NCI-H446 (cell line): ENCODE results near the gene ZNF444.
"Not testable (repeated sequence)": the region's sequence is repeated elsewhere in the genome, so short reads cannot be mapped to it uniquely, and the experiment has no call there.

Source experiments
- DNase-seq, 2 experiments: peaks; one replicate each; lab custom pipeline; 2025; lab: John Stamatoyannopoulos, UW

Gene ZNF444

DNA sequence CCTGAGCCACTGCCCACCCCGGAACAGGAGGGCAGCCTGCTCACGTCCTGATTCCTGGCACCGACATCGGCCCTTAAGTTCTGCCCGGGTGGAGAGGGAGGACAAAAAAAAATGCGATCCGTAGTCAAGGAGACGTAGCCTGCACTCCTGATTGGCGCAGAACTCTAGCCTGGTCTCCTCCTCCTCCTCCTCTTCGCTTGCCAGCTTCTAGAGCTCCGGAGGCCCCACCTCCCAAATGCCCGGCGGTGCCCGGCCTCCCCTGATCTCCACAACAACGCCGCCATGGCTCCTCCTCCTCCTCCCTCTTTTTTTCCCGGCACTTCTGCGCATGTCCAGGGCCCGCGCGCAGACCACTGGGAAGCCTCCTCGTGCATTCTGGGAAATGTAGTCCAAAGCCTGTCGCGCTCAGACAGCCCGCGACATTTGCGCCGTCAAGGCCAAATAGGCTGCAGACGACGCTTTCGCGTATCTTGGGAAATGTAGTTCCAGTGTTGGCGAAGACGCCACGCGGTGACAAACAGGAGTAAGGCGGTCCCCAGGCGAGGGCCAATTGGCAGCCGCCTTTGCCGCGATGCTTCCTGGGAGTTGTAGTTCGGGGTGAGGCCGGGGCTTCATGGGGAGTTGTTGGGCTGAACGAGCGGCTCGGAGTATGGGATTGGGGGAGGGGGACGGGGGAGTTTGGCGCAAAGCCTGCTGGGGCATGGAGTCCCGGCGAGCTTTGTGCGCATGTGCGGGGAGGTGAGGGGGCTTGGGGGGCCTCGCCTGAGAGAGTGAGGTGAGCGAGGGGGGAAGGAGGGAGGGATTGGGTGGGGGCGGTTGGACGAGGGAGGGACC, at the start of gene ZNF444:
ZNF444 (plus strand) TSS at position 705 of the 834 bp plus-strand sequence. CDS start 5,625 bp downstream, outside the sequence.
- peak; percentile 100 for DNase-seq

DNA sequence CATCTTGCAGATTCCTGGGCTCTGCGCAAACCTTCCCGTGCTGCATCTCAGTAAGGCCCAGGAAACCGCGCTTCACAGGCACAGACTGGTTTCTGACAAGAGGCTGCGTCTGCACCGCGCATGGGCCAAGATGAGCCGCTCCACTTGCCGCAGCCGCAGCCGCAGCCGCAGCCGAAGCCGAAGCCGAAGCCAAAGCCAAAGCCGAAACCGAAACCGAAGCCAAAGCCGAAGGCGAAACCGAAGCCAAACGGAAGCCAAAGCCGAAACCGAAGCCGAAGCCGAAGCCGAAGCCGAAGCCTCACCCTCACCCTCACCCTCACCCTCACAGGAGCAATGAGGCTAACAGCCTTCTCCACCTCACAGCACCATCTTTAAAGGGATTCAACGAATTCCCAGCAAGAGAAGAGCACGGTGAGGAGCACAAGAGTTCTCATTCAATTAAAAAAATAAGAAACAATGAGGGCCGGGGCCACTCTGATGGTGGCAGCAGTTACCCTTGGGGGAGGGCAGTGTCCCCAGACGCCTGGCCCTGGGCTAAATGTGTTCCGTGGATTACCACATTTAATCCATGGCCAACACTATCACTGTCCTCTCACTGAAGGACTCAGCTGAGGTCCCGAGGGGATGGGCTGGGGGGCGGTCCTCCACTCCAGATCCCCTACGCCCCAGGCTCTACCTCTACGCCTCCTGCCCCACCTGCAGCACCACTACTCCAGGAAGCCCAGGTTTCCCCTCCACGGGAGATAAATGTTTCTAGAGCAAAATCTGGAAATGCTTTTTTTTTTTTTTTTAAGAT, 49.1 kb upstream of the ZNF444 start:
- DNase-seq, result no peak

DNA sequence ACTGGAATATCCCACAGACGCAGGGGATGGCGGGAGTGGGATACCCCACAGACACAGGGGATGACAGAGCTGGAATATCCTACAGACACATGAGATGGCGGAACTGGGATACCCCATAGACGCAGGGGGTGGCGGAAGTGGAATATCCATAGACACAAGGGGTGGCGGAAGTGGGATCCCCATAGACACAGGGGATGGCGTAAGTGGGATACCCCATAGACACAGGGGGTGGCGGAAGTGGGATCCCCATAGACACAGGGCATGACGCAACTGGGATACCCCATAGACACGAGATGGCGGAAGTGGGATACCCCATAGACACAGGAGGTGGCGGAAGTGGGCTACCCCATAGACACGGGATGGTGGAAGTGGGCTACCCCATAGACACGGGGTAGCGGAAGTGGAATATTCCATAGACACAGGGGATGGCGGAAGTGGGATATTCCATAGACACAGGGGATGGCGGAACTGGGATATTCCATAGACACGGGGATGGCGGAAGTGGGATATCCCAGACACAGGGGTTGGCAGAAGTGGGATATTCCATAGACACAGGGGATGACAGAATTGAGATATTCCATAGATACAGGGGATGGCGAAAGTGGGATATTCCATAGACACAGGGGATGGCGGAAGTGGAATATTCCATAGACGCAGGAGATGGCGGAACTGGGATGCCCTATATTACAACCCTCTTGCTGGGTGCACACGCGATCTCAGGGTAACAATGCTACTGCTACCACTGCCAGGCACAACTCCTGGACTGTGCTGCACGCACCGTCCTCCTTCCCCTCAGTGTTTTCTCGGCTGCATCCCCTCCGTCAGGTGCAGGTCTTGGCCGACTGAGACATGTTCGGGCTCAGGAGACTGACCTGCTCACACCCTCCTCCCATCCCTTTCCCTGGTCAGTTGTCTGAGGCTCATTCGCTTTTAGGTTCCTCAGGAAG, 48.1 kb upstream of the ZNF444 start:
- no peak for DNase-seq

DNA sequence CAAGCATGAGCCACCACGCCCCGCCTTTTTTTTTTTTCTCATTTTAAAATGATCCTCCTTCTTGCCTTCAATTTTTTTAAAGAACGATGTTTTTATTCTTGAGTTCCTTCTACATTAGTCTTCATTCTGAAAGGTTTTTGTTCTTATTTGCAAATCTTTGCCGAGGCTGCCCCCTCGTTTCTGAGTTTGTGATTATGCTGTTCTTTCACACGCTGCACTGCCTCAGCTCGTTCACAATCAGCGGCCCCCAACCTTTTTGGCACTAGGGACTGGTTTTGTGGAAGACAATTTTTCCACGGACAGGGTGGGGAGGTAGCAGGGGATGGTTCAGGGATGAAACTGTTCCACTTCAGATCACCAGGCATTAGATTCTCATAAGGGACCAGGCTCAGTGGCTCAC, 46.6 kb upstream of the ZNF444 start:
- DNase-seq, result no peak

DNA sequence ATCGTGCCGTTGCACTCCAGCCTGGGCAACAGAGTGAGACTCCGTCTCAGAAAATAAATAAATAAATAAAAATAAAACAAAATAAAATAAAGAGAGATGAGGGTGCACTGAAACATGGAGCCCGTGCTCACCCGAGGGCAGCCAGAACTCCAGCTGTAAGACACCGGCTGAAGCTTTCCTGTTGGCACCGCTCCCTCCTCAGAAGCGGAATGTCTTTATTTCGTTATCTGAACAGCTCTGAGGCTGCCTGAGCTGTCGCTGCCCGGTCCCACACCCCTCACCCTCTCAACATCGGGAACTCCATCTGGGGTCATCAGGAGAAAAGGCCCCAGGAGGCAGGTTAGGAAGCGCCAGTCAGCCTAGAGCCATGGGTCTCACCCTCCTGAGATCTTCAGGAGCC, 44.4 kb upstream of the ZNF444 start:
- DNase-seq, result no peak

DNA sequence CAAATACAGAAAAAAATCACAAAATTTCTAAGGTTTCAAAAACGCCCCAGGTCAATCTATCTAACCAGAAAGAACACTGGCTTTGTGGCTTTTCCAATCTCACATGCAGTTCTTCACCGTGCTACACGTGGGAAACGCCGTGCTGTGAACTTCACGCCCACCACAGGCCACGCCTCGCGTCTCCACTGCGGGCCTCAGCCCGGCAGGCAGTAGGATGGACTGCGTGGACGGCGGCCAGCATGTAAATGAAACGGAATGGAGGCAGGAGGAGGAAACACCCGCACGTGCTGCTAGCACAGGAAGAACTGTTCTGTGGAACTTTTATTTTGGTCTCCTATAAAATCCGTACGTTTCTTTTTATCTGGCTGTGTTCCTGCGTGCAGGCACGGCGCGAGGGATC, 43.8 kb upstream of the ZNF444 start:
- no peak for DNase-seq

DNA sequence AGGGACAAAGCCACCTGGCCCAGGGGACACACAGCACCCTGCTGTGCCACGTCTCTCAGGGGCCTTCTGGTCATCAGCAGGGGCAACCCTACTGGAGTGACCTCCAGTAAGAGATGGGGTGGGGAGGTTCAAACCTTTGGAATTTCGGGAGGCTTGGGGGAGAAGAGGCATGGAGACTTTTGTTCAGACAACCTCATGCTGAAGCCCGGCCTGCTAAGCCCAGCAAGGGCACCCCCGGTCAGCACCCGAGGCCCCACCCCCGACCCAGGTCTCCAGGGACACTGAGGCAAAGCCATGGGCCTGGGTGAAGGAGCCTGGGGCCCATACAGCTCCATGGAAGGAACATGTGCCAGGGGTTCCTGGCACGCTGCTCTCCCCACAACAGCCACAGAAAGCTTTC, 43.3 kb upstream of the ZNF444 start:
- DNase-seq, result no peak

DNA sequence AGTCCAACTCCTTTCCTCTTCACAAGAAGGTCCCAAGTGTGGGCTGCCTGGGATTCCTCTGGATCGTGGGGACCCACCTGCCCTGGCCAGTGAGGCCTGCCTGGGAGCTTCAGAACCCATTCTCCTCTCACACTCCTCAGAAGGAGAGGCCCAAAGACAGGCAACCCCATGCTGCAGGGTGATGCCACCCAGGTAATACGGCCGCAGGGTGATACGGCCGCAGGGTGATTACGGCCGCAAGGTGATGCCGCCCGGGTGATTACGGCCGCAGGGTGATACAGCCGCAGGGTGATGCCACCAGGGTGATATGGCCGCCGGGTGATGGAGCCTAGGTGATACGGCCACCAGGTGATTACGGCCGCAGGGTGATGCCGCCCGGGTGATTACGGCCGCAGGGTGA, 42.9 kb upstream of the ZNF444 start:
- not testable (repeated sequence) for DNase-seq

DNA sequence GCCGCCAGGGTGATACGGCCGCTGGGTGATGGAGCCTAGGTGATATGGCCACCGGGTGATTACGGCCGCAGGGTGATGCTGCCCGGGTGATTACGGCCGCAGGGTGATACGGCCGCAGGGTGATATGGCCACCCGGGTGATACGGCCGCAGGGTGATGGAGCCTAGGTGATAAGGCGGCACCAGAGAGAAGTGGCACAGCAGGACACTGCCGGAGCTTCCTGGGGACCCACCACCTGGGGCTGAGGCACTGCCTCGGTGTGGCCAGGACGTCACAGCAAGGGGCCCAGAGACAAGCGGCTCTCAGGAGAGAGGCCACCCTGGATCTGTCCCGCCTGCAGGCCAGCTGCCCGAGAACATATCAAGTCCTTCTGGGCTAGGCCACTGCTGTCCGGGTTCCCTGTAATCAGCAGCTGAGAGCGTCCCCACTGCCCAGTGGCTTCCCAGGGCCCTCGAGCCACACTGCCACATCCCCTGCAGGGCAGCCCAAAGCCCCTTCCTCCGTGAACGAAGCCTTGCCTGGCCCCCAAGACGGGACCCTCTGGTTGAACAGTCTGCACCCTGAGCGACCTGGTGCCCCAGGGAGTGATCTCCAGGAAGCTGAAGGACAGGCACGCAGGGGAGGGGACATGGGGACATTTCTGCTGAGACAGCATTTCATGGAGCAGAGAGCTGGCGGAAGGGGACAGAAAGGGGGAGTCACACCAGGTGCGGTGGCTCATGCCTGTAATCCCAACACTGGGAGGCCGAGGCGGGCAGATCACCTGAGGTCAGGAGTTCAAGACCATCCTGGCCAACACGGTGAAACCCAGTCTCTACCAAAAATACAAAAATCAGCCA, 42.1 kb upstream of the ZNF444 start:
- DNase-seq, result no peak

DNA sequence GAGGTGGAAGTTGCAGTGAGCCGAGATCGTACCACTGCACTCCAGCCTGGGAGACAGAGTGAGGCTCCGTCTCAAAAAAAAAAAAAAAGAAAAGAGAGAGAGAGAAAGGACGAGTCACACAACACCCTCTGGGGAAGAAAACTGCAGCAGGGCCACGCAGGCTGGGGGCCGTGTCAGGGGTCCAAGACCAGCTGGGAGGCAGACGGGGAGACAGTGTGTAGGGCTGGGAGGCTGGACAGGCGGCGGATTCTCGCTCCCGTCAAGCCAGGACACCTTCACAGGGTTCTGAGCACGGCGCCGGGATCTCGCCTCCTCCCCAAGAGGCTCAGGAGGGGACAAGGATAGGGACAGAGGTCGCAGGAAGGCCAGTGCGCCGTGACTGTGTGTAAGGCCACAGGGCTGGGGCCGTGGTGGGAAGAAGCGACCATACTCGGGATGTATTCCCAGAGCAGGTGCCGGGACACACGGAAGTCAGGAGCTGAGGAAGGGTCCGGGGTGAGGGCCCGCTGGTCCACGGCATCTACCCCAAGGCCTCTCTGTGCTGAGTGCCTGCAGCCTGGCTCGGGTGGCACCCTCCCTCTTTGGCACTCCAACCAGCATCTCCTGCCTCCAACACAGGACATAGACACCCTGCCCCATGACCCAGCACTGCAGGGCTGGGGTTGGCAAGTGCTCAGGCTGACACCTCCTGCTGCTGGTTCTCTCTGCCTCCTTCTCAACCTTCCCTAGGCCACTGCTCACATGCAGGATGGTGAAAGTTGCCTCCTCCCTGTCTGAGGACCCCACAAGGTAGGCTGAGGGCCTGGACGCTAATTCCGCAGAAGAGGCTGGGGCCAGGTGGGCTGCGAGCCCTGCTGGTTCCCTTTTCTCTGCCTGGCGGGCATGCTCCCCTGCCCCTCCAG, 41.2 kb upstream of the ZNF444 start:
- no peak for DNase-seq

DNA sequence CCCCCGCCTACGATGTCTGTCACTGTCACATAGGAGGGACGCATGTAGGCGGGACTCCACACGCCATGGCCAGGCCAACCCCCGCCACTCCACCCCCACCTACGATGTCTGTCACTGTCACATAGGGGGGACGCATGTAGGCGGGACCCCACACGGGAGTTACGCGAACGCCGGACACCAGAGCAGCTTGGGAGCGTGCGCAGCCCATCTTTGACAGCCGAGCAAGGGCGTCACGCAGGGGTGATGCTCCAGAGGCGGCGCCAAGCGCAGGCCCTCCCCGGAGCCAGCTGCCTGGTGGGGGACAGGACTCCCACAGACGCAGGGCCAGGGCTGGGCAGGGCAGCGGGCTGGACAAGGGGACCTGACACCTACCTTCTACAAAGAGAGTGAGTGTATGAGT, 40.0 kb upstream of the ZNF444 start:
- no peak for DNase-seq

DNA sequence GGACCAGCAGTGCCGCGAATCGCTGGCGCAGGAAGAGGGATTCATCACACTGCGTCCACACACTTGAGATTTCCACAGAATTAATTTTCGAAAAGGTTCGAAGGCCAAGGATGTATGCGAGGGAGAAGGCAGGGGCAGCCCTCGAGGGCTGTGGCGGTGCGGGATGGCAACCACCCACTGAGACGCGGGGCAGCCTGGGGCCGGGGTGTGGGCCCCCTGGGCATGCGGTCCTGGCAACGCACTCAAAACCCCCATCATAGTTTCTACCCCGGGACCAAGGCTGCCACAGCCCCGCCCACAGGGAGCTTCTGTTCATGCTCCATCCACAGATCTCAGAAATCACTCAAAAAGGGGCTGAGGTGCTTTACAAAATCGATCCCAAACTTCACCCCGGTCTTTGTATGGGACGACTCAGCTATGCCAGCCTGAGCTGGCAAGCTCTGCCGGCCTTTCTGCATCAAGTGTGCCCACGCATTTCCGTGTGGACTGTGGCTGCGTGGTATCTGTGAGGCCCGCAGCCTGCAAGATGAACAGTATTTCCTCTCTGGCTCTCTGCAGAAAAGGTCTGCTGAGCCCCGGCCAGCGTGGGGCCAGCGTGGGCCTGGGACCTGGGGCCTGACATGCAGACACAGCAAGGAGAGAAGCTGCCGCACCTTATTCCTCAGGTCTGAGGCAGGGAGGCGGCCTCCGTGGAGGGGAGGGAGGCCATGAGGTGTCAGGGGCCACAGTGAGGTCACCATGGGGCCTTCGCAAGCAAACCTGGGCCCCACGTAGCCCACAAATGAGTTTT, 39.1 kb upstream of the ZNF444 start:
- no peak for DNase-seq

DNA sequence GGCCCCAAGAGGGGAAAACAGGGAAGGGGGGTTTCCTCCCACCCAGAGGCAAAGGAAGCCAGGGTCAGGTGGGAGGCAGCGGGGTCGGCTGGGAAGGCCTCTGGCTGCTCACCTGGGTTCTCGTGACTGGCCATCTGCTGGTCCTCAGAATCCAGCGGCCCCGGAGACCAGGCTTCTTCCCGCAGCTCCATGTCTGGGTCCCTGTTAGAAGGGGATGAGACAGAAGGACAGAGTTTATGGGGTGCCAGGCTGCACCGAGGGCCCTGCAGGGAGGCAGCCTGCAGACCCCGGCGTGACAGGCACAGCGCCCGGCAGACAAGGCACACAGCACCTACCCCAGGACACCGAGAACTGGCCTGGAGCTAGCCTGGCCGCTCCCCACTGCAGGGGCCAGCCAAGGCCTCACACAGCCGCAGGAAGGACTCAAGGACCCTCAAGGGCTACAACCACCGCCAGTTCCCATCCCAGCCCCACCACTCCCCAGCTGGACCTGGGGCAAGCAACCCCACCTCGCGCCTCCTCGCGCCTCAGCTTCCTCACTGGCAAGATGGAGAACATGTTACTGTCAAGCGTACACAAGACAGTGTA, 38.0 kb upstream of the ZNF444 start:
- no peak for DNase-seq

DNA sequence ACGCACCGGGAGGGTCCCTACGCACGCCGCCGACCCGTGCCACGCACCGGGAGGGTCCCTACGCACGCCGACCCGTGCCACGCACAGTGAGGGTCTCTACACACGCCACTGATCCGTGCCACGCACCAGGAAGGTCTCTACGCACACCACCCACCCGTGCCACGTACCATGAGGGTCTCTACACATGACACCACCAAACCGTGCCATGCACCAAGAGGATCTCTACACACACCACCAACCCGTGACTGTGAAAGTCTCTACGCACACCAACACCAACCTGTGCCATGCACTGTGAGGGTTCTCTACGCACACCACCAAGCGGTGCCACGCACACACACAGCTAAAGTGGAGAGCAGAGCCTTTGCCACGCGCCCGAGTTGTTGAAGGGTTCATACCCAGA, 36.7 kb upstream of the ZNF444 start:
- no peak for DNase-seq

DNA sequence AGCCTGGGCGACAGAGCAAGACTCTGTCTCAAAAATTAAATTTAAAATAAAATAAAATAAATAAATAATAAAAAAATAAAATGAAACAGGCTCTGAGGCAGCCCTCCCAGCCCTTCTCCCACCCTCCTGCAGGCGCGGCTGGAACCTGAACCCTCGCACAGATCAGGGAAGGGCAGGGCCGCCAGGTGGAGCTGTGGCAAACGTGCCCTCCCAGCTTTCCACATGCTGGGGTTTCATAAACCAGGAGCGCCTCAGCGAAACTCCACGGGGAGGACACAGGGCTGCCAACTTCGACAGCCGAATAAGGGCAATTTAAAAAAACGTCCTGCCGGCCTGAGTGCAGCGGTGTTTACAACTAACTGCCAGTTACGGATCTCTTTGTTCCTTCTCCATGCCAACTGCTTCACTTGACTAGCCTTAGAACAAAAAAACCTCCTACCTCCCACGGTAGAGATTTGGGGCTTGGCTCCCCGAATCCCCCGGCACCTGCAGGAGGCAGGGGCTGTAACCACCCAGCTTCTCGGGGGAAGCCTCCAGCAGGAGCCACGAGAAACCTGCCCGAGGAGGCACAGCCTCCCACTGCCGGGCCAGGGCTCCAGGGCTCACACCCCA, 35.9 kb upstream of the ZNF444 start:
- peak in 1 of 2 experiments; percentile 19 for DNase-seq

DNA sequence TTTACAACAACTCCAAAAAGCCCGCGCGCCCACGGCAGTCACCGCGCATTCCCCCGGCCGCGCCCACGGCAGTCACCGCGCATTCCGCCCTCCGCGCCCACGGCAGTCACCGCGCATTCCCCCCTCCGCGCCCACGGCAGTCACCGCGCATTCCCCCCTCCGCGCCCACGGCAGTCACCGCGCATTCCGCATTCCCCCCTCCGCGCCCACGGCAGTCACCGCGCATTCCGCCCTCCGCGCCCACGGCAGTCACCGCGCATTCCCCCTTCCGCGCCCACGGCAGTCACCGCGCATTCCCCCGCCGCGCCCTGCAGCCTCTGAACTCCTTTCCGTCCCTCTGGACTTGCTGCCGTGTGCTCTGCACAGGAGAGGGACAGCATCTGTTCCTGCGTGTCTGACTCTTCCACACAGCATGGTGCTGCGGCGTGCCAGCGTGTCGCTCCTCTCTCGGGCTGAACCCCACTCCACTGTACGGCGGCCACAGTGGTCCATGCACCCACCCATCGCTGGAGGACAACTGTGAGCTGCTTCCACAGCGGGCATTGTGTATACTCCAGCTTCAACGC, 35.2 kb upstream of the ZNF444 start:
- not testable (repeated sequence) for DNase-seq

DNA sequence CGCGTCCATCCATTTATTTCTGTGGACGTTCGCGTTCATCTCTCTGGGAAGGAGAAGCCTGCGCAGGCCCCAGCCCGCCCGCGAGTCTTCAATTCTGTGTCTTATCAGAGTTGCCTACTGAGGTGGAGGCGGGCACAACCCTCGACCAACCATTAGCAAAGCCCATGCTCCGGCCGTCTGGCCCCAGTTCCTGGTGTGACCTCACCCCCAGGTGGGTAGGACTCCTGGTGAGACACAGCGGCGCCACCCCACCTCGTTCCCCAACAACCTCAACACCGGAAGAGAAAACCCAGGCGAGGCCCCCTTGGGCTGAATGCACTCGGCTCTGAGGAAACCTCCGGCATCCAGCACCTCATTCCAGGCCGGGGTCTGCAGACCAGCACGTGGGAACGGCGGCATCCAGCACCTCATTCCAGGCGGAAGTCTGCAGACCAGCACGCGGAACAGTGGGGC, 34.7 kb upstream of the ZNF444 start:
- no peak for DNase-seq

DNA sequence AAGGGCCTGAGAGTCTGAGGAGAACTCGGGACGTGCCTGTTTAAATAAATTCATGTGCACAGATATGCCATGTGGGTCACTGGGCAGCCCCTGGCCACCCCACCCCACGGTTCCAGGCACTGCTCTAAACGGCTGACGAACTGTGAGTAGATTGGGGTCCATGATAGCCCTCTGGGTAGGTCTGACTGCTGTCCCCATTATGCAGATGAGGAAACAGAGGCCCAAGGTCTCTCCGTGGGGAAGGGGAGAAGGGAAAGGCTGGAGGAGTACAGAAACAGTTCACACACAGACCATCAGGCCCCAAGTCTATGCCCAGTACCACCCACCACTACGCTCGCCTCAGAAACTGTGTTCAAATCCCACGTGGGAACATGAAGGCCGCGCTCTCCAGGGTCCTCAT, 34.1 kb upstream of the ZNF444 start:
- no peak for DNase-seq
